Glutamatergic neuron (in vitro differentiated cells): ENCODE results near the gene GLB1L2. TPM values are rescaled to one million over a fixed set of nuclear protein-coding genes. Genes with fewer than 3 reads are reported as not detected.

Source experiments
- DNase-seq: peaks from one replicate; pipeline ENCODE4 v3.0.0; 2022
- H3K27ac Mint-ChIP-seq: one replicate; pipeline ENCODE4 v1.8.0; 2020; ENCODE audit warnings: mild to moderate bottlenecking, mixed read lengths, inconsistent platforms; ENCODE audit not compliant: unreplicated experiment
- H3K27me3 Mint-ChIP-seq: one replicate; pipeline ENCODE4 v1.8.0; 2020; ENCODE audit warnings: mild to moderate bottlenecking, moderate library complexity, mixed read lengths, inconsistent platforms; ENCODE audit not compliant: unreplicated experiment
- H3K36me3 Mint-ChIP-seq: one replicate; pipeline ENCODE4 v1.8.0; 2020; ENCODE audit warnings: mild to moderate bottlenecking, mixed read lengths, inconsistent platforms; ENCODE audit not compliant: unreplicated experiment
- H3K4me1 Mint-ChIP-seq: one replicate; pipeline ENCODE4 v1.8.0; 2020; ENCODE audit warnings: mild to moderate bottlenecking, low read depth, mixed read lengths, inconsistent platforms; ENCODE audit not compliant: unreplicated experiment
- H3K4me3 Mint-ChIP-seq: one replicate; pipeline ENCODE4 v1.8.0; 2020; ENCODE audit warnings: mild to moderate bottlenecking, mixed read lengths, inconsistent platforms; ENCODE audit not compliant: unreplicated experiment
- H3K9me3 Mint-ChIP-seq: one replicate; pipeline ENCODE4 v1.8.0; 2020; ENCODE audit warnings: mild to moderate bottlenecking, moderate library complexity, mixed read lengths, inconsistent platforms; ENCODE audit not compliant: unreplicated experiment
- CTCF ChIP-seq: fragments of 200-600 bp; sonication (generic); IDR thresholded peaks from one replicate; pipeline ENCODE4 v1.5.0; 2021; ENCODE audit not compliant: partially characterized antibody, unreplicated experiment
- total RNA-seq: library from RNA; stranded (reverse); fragmentation: NEBNext Ultra II Directional; extraction: Animal tissue kit (Norgen Biotek cat#: 25700); gene quantifications from one replicate; pipeline ENCODE4 v1.2.1, GENCODE V29; 2021; ENCODE audit not compliant: unreplicated experiment

GLB1L2 gene
- total RNA-seq, 1 donor from 2014 or later: 1.0 TPM

- TF ChIP-seq CTCF: no peak
- Mint-ChIP-seq H3K27me3 (peaks cover 9% of the 10 kb centered on the region), H3K36me3 (peaks cover 5% of the 10 kb centered on the region), H3K9me3 (peaks cover 11% of the 10 kb centered on the region), H3K4me1 (peaks cover 36% of the 10 kb centered on the region), H3K27ac (no peak overlapping the region), H3K4me3 (no peak overlapping the region)
- DNase-seq: no peak
These were observed 91.3 kb downstream of the GLB1L2 start for GRCh38 chr11:134423106-134423505.

- H3K27ac Mint-ChIP-seq: peak overlapping the region; percentile 83
- H3K9me3 Mint-ChIP-seq: peaks cover 5% of the 10 kb centered on the region
- H3K36me3 Mint-ChIP-seq: no peaks in the 10 kb centered on the region
- H3K27me3 Mint-ChIP-seq: peaks cover 4% of the 10 kb centered on the region
- H3K4me1 Mint-ChIP-seq: peaks cover 34% of the 10 kb centered on the region
- TF ChIP-seq CTCF: no peak
- H3K4me3 Mint-ChIP-seq: no peak overlapping the region
- DNase-seq: no peak
These were observed 93.6 kb downstream of the GLB1L2 start for GRCh38 chr11:134425413-134425812.

Other genes with a start within 250 kb of the GLB1L2 start
- gene NCAPD3, start 108.0 kb upstream of the GLB1L2 start, total RNA-seq: 20.3 TPM
- 63.6 TPM for gene VPS26B, start 107.3 kb upstream of the GLB1L2 start, total RNA-seq
- 35.9 TPM for gene THYN1, start 78.6 kb upstream of the GLB1L2 start, total RNA-seq
- 48.0 TPM for gene ACAD8, start 78.4 kb upstream of the GLB1L2 start, total RNA-seq
- 0.83 TPM for gene GLB1L3, start 55.6 kb upstream of the GLB1L2 start, total RNA-seq
- gene B3GAT1, start 80.3 kb downstream of the GLB1L2 start, total RNA-seq: 240 TPM